GM12874 (cell line): ENCODE data around the gene EYS.

Experiments
- TF ChIP-seq, protein P1 (sequence below): IDR thresholded peaks from 2 replicates; pipeline ENCODE4 v1.5.1; 2011; ENCODE audit warnings: low read depth, mild to moderate bottlenecking, control low read depth, low read length, moderate library complexity; ENCODE audit not compliant: insufficient read depth

The EYS gene

DNA sequence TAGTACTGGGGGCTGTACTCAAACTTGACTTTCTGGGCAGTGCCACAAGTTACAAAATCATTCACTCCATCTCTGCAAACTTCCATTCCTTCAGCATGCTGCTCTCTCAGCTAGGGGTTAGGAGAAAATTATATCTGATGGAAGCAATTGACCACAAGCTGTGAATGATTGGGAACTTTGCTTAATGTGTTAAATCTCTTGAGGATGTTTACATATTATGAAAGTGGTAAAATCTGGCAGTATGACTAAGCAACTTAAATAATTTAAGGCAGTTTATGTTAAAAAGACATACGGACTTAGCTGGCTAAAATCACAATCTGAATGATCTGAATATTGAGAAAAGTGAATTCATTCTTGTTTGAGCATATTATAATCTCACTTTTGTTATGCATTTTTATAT, 1656.4 kb downstream of the EYS start:
- TF ChIP-seq, protein P1, sequence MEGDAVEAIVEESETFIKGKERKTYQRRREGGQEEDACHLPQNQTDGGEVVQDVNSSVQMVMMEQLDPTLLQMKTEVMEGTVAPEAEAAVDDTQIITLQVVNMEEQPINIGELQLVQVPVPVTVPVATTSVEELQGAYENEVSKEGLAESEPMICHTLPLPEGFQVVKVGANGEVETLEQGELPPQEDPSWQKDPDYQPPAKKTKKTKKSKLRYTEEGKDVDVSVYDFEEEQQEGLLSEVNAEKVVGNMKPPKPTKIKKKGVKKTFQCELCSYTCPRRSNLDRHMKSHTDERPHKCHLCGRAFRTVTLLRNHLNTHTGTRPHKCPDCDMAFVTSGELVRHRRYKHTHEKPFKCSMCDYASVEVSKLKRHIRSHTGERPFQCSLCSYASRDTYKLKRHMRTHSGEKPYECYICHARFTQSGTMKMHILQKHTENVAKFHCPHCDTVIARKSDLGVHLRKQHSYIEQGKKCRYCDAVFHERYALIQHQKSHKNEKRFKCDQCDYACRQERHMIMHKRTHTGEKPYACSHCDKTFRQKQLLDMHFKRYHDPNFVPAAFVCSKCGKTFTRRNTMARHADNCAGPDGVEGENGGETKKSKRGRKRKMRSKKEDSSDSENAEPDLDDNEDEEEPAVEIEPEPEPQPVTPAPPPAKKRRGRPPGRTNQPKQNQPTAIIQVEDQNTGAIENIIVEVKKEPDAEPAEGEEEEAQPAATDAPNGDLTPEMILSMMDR: no peak

DNA sequence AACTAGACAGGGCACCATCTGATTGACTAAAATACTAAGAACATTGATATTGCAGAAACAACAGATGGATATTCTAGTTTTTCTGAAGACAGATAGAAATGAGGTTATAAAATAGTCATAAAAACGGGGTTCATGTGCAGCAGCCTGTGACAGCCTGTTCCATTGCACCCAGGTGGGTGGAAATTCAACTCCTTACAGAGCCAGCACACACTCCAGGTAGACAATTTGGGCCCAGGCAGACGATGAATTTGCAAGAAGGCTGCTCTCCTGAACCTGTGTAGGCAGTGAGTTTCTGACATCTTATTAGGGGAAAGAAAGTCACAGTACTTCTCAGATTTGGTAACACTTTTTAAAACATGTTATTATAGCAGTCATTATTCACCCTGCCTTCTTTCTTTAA, 1657.3 kb downstream of the EYS start:
- TF ChIP-seq, protein P1: no peak

DNA sequence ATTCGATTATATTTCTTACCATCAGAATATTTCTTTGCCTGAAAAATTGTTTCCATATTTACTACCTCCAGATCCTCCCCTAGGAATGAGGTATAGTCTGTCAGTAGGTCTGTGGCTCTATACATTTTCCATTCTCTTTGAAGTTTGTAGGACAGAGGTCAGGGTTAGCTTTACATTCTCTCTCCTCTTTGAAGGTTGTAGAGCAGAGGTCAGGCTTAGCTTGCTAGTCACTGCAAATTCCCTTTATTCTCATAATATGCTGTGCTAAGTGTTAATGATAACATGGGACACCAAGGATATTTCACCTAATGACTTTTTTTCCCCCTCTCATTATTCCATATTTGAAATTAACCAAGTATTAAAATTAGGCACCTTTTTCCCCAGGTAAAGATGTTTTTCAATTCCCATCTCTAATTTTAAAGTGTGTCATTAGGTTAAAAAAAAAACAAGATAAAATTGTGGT, 1660.2 kb downstream of the EYS start:
- TF ChIP-seq, protein P1: no peak

DNA sequence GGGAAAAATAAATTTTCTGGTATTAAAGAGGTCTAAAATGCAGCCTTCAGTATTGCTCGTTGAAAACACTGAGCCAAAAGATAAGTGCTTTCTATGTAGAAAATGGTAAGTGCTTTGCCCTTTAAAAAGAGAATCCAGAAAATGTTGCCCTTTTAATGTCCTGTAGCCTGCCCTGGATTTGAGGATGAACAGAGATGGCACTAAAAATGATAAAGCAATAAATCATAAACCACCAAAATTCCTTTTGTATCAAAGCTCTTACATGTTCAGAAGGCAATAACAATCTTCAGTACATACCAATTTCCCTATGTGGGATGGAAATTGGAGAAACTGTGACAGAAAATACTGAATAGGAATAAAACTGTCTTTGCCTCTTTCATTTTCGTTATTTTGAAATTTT, 1665.7 kb downstream of the EYS start:
- TF ChIP-seq, protein P1: no peak

DNA sequence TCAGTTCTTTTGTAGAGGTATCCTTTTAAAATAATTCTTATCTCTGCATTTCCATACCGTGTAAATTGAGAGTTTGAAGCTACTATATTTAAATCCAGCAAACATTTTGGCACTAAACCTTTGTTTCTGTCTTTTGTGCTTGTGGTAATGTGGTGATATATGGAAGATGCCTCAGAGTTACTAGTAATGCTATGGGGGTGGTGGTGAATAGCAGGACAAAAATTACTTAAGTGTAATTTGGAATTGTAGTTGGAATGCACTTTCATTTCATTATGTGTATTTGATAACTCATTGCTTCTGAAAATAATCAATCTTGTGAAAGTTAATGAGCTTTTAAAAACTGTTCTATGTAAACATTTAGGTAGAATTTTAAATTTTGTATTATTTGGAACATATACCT, 1666.9 kb downstream of the EYS start:
- TF ChIP-seq, protein P1: no peak

DNA sequence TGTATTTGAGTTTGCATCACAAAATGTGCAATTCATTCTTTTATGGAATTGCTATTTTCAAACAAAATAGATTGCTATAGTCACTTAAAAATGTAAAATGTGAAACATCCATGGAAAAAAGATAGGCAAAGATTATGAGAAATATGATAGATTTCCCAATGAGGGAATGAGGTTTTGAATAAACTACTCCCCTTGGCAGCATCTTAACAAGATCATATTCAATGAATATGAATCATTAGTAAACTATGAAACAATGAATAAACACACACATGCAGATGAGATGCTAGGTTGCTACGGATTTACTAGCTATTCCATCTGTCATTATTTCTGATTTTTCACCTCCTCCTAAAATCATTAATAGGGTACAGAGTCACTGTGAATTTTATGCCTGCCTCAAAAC, 1669.6 kb downstream of the EYS start:
- TF ChIP-seq, protein P1: no peak

DNA sequence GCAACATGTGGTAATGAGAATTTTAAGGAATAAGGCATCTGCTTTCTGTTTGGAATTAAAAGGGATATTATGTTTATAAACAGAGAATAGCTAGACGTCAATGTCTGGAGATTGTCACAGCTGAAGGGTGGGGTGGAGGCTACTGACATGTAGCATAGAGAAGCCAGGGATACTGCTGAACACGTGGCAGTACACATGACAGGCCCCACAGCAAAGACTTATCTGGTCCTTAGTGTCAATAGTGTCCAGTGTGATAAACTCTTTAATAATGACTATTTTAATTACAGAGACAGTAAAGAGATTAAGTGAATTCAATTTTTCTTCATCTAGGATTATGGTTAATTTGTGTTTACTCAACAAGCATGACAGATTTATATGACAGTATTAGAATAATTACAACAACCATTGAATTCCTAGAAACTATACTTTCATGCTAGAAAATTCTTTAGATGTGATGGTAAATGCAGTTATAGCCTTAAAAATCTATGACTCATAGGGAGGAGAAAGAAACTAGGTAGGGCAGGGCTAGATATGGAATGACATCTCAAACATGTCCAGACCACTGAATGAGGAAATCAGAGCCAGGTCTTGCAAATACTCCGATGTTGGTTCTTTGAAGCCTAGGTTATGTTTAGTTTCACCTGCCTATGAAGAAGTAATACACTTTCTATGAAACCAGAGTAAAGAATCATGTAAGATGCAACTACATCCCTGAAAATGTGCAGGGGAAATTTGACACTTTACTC, 1671.9 kb downstream of the EYS start:
- TF ChIP-seq, protein P1: no peak
